Ascending aorta (tissue), 2 donors: ENCODE measurements around the gene PNPLA2. TPM values are rescaled to one million over a fixed set of nuclear protein-coding genes. Genes with fewer than 3 reads are reported as not detected.

Experiments used
- DNase-seq, 2 donors: peaks; one replicate each; pipeline ENCODE4 v3.0.0-alpha.2; 2019; ENCODE audit warnings: low spot score in 2 of 2
- H3K27ac ChIP-seq, 2 donors: fragments of 200-600 bp; sonication (generic); one replicate each; pipeline ENCODE4 v1.5.1; 2016 to 2017; ENCODE audit warnings: mild to moderate bottlenecking in 1 of 2
- H3K27me3 ChIP-seq: fragments of 200-600 bp; sonication (generic); one replicate; pipeline ENCODE4 v1.5.1; 2017
- H3K36me3 ChIP-seq, 2 donors: fragments of 200-600 bp; sonication (generic); one replicate each; pipeline ENCODE4 v1.5.1; 2016
- H3K4me1 ChIP-seq, 2 donors: fragments of 200-600 bp; sonication (generic); one replicate each; pipeline ENCODE4 v1.5.1; 2016 to 2017; ENCODE audit warnings: mild to moderate bottlenecking in 1 of 2
- H3K4me3 ChIP-seq, 2 donors: fragments of 200-600 bp; sonication (generic); one replicate each; pipeline ENCODE4 v1.5.1; 2016 to 2017; ENCODE audit warnings: mild to moderate bottlenecking in 1 of 2
- H3K9me3 ChIP-seq, 2 donors: fragments of 200-600 bp; sonication (generic); one replicate each; pipeline ENCODE4 v1.5.1; 2016
- CTCF ChIP-seq, 3 experiments: fragments of 200-600 bp in 2 of 3; fragments of 450-650 bp in 1 of 3; sonication (generic) in 2 of 3; IDR thresholded peaks; one replicate each; pipeline ENCODE4 v1.5.1; 2016 to 2019; ENCODE audit warnings: antibody characterized with exemption in 3 of 3, mild to moderate bottlenecking in 1 of 3, moderate library complexity in 1 of 3
- intact Hi-C: fragments of 100-400 bp; cut with DNase I; formaldehyde crosslinking; loops from one replicate; pipeline ENCODE4 v1.15.1; 2023
- total RNA-seq: library from RNA; depleted of rRNA; stranded (reverse); fragments of >200 nt; gene quantifications from one replicate; pipeline ENCODE4 v1.1.0, GENCODE V29; 2016

Gene PNPLA2
- total RNA-seq, 1 donor from 2014 or later, result 214 TPM

- no peak for TF ChIP-seq CTCF (IDR thresholded peaks at IDR 0.05)
- no peak overlapping the region for H3K27ac ChIP-seq
Measured at GRCh38 chr11:872799-873198, 54.1 kb downstream of the PNPLA2 start.

DNA sequence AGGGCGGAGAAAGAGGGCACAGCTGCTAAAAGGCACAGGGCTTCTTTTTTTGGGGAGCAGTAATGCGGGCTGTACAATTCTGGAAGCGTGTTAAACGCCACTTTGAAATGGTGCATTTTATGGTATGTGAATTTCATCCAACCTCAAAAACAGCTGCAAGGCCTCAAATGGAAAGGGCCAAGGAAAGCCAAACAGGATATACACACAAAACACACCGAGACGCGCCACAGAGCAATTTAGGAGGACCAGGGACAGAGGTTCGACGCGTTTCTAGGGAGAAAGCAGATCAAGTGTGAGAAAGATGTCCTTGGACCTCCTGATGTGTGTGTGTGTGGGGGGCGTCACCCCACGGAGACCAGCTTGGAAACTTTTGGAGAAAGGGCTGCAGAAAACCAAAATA lies 55.0 kb downstream of the PNPLA2 start:
- Histone ChIP-seq H3K27me3 (no peaks in the 10 kb centered on the region), H3K9me3 (no peaks in the 10 kb centered on the region), H3K4me3 (no peak overlapping the region), H3K36me3 (peaks cover 3% of the 10 kb centered on the region in 2 donors), H3K27ac (no peak overlapping the region), H3K4me1 (no peaks in the 10 kb centered on the region)
- no peak for DNase-seq
- TF ChIP-seq CTCF (IDR thresholded peaks at IDR 0.05), result no peak
- intact Hi-C loops, result no loop called here

More at GRCh38 chr11:872799-873198, 54.1 kb downstream of the PNPLA2 start:
- Histone ChIP-seq H3K4me1 (no peaks in the 10 kb centered on the region), H3K9me3 (no peaks in the 10 kb centered on the region), H3K27me3 (no peaks in the 10 kb centered on the region), H3K4me3 (no peak overlapping the region), H3K36me3 (peaks cover 3 to 6% of the 10 kb centered on the region in 2 donors)
- no peak for DNase-seq
- intact Hi-C loops, result no loop called here

Other genes starting within 250 kb of the PNPLA2 start
- gene PHRF1, start 242.4 kb upstream of the PNPLA2 start, total RNA-seq, result 25.4 TPM
- 44.6 TPM for gene IRF7, start 203.0 kb upstream of the PNPLA2 start, total RNA-seq
- gene CDHR5, start 194.0 kb upstream of the PNPLA2 start, total RNA-seq, result 5.0 TPM
- not detected for gene SCT, start 191.7 kb upstream of the PNPLA2 start, total RNA-seq
- not detected for gene DRD4, start 181.6 kb upstream of the PNPLA2 start, total RNA-seq
- gene DEAF1, start 123.7 kb upstream of the PNPLA2 start, total RNA-seq, result 60.5 TPM
- 1.3 TPM for gene TMEM80, start 123.1 kb upstream of the PNPLA2 start, total RNA-seq
- 76.7 TPM for gene EPS8L2, start 112.7 kb upstream of the PNPLA2 start, total RNA-seq
- gene TALDO1, start 71.5 kb upstream of the PNPLA2 start, total RNA-seq, result 245 TPM
- 12.2 TPM for gene GATD1, start 41.4 kb upstream of the PNPLA2 start, total RNA-seq
- not detected for gene CEND1, start 28.8 kb upstream of the PNPLA2 start, total RNA-seq
- gene SLC25A22, start 20.6 kb upstream of the PNPLA2 start, total RNA-seq, result 5.6 TPM
- gene PIDD1, start 13.7 kb upstream of the PNPLA2 start, total RNA-seq, result 7.1 TPM
- gene RPLP2, start 8.9 kb upstream of the PNPLA2 start, total RNA-seq, result 897 TPM
- 20.5 TPM for gene CRACR2B, start 9.0 kb downstream of the PNPLA2 start, total RNA-seq
- 898 TPM for gene CD151, start 14.0 kb downstream of the PNPLA2 start, total RNA-seq
- 141 TPM for gene POLR2L, start 23.6 kb downstream of the PNPLA2 start, total RNA-seq
- 252 TPM for gene TSPAN4, start 23.9 kb downstream of the PNPLA2 start, total RNA-seq
- gene CHID1, start 91.9 kb downstream of the PNPLA2 start, total RNA-seq, result 69.4 TPM
- gene AP2A2, start 107.0 kb downstream of the PNPLA2 start, total RNA-seq, result 118 TPM
- not detected for gene MUC6, start 217.8 kb downstream of the PNPLA2 start, total RNA-seq